GM12878 (cell line): ENCODE measurements around the gene MALRD1. TPM values are rescaled to one million over a fixed set of nuclear protein-coding genes. Genes with fewer than 3 reads are reported as not detected.

Experiments used
- ATAC-seq: fragments of 200-7000 bp; cut with Tn5 transposase; 3 replicates; pipeline ENCODE4 v1.9.1; 2020; ENCODE audit warnings: mild to moderate bottlenecking, moderate library complexity
- BruUV-seq: library from RNA; stranded (reverse); fragments of 400-500 nt; replicated peaks from 2 replicates; lab custom pipeline; 2021; lab: Mats Ljungman, UMichigan
- CTCF ChIA-PET: fragments of 300-600 bp; sonication (Branson Sonifier 250); formaldehyde crosslinking; extraction: SDS; loops from one replicate; lab custom pipeline; 2021; ENCODE audit warnings: inconsistent platforms; lab: Yijun Ruan, JAX
- POLR2A ChIA-PET: fragments of 350-600 bp; formaldehyde crosslinking; extraction: SDS; loops from one replicate; lab custom pipeline; 2021; ENCODE audit warnings: inconsistent platforms; lab: Charles Lee
- RAD21 ChIA-PET: fragments of 300-600 bp; sonication (Branson Sonifier 250); formaldehyde crosslinking; loops from one replicate; lab custom pipeline; 2023; ENCODE audit warnings: antibody characterized with exemption; ENCODE audit not compliant: unreplicated experiment; lab: Charles Lee
- SMC1A ChIA-PET: fragments of 300-600 bp; sonication (Branson Sonifier 250); formaldehyde crosslinking; loops from one replicate; lab custom pipeline; 2023; ENCODE audit not compliant: unreplicated experiment, uncharacterized antibody; lab: Charles Lee
- DNase-seq: peaks from one replicate; pipeline ENCODE4 v3.0.0-alpha.2; 2011; ENCODE audit warnings: low read depth, low spot score
- FAIRE-seq: peaks from 3 replicates; lab custom pipeline; 2011; peaks lifted over from hg19 to GRCh38; lab: Jason Lieb, UNC
- H2AFZ ChIP-seq: 2 replicates; pipeline ENCODE4 v1.6.0; 2011; ENCODE audit warnings: low read depth, low read length, control low read depth; ENCODE audit not compliant: control insufficient read depth
- H3K27ac ChIP-seq: 2 replicates; pipeline ENCODE4 v1.5.1; 2011; ENCODE audit warnings: control low read depth; ENCODE audit not compliant: control insufficient read depth, insufficient read depth
- H3K27me3 ChIP-seq, 2 experiments: replicated peaks in 1 of 2; 2 replicates each; pipeline versions ENCODE4 v1.6.0 to v1.6.1; 2011; ENCODE audit warnings: low read length in 1 of 2; ENCODE audit not compliant: control insufficient read depth in 2 of 2, insufficient read depth in 2 of 2
- H3K36me3 ChIP-seq, 2 experiments: 2 replicates each; pipeline ENCODE4 v1.5.1; 2011; ENCODE audit warnings: low read length in 1 of 2; ENCODE audit not compliant: control insufficient read depth in 2 of 2, insufficient read depth in 2 of 2
- H3K4me1 ChIP-seq: 2 replicates; pipeline ENCODE4 v1.6.1; 2011; ENCODE audit warnings: mild to moderate bottlenecking, low read length, moderate library complexity, mixed read lengths; ENCODE audit not compliant: control insufficient read depth, insufficient read depth
- H3K4me2 ChIP-seq: 2 replicates; pipeline ENCODE4 v1.6.0; 2011; ENCODE audit warnings: control low read depth; ENCODE audit not compliant: control insufficient read depth, insufficient read depth
- H3K4me3 ChIP-seq: fragments of 200-600 bp; sonication (generic); 2 replicates; pipeline ENCODE4 v1.5.1; 2016
- H3K79me2 ChIP-seq: 2 replicates; pipeline ENCODE4 v1.6.0; 2011; ENCODE audit warnings: low read length; ENCODE audit not compliant: control insufficient read depth, insufficient read depth
- H3K9ac ChIP-seq: 2 replicates; pipeline ENCODE4 v1.8.0; 2011; ENCODE audit warnings: low read length, control low read depth, mixed read lengths; ENCODE audit not compliant: control insufficient read depth, insufficient read depth
- H3K9me3 ChIP-seq: replicated peaks from 3 replicates; pipeline ENCODE4 v1.5.1; 2011; ENCODE audit warnings: mild to moderate bottlenecking, low read length; ENCODE audit not compliant: control insufficient read depth, insufficient read depth
- H4K20me1 ChIP-seq: 2 replicates; pipeline ENCODE4 v1.6.0; 2011; ENCODE audit not compliant: control insufficient read depth, insufficient read depth
- BCL3 ChIP-seq: IDR thresholded peaks from 2 replicates; pipeline ENCODE4 v1.6.1; 2011; ENCODE audit warnings: borderline replicate concordance, low read depth, mild to moderate bottlenecking, moderate library complexity, low read length; ENCODE audit not compliant: insufficient read depth, poor library complexity, severe bottlenecking
- CUX1 ChIP-seq: IDR thresholded peaks from 2 replicates; pipeline ENCODE4 v1.6.1; 2012; ENCODE audit warnings: improper control_type of control experiment, low read depth, low read length; ENCODE audit not compliant: insufficient replicate concordance
- E2F8 ChIP-seq: fragments of 450-650 bp; IDR thresholded peaks from 2 replicates; pipeline ENCODE4 v1.6.1; 2018; ENCODE audit warnings: mild to moderate bottlenecking, low read depth, moderate library complexity; ENCODE audit not compliant: partially characterized antibody
- NR2F1 ChIP-seq: fragments of 450-650 bp; conservative IDR thresholded peaks from 2 replicates; pipeline ENCODE4 v1.6.1; 2017; ENCODE audit warnings: mild to moderate bottlenecking
- PAX5 ChIP-seq: IDR thresholded peaks from 2 replicates; pipeline ENCODE4 v1.6.1; 2011; ENCODE audit warnings: low read depth, low read length, borderline replicate concordance
- POLR2A ChIP-seq: IDR thresholded peaks from 2 replicates; pipeline ENCODE4 v1.6.1; 2011; ENCODE audit warnings: low read depth, mild to moderate bottlenecking, low read length
- TCF7 ChIP-seq: IDR thresholded peaks from 2 replicates; pipeline ENCODE4 v1.6.1; 2014; ENCODE audit warnings: antibody characterized with exemption, borderline replicate concordance
- WGBS: methylation state at CpG from one replicate; pipeline ENCODE4 v1.1.6; 2016; ENCODE audit warnings: low lambda C conversion rate; ENCODE audit not compliant: insufficient replicate concordance, insufficient coverage; ENCODE audit errors: missing lambda C conversion rate; 5-methylcytosine and 5-hydroxymethylcytosine counted together
- in situ Hi-C: fragments of 300-500 bp; cut with MboI; formaldehyde crosslinking; loops from 9 replicates; pipeline ENCODE4 v1.14.3; 2018; ENCODE audit warnings: mixed read lengths
- intact Hi-C: fragments of 100-400 bp; cut with micrococcal nuclease; formaldehyde crosslinking; loops from one replicate; pipeline ENCODE4 v1.14.2; 2022; ENCODE audit not compliant: unreplicated experiment
- polyA plus RNA-seq, 11 experiments: library from polyadenylated mRNA; depleted of rRNA in 4 of 11; unstranded in 6 of 11; stranded (reverse) in 5 of 11; fragments of >200 nt; fragmentation: Nextera tagmentation in 4 of 11; fragmentation: Illumina TruSeq in 1 of 11; extraction: Ambion mirVana in 4 of 11; extraction: Trizol in 1 of 11; gene quantifications; 1 replicate in 1 of 11; 2 replicates in 10 of 11; pipeline versions ENCODE4 v1.2.1 to v1.2.3, GENCODE V29; 2011 to 2016; ENCODE audit warnings: inconsistent platforms in 2 of 11, missing spikeins in 2 of 11, low read depth in 1 of 11
- total RNA-seq, 4 experiments: library from RNA; depleted of rRNA in 3 of 4; stranded (reverse); fragments of >200 nt in 3 of 4; fragmentation: Illumina TruSeq in 1 of 4; extraction: Trizol in 1 of 4; gene quantifications; 2 replicates each; pipeline versions ENCODE4 v1.2.1 to v1.2.3, GENCODE V29; 2013 to 2021

The MALRD1 gene
- total and polyA plus RNA-seq, 10 of the 15 experiments (the other 5 are each of a cell fraction or from before 2014, with no cell fraction given), result 0.12 to 6.6 (median 0.26) TPM; not detected in 2

- Histone ChIP-seq H3K36me3 (no peaks in the 10 kb centered on the region), H3K27ac (no peak overlapping the region), H4K20me1 (no peaks in the 10 kb centered on the region), H3K9me3 (no peaks in the 10 kb centered on the region), H3K4me2 (no peak overlapping the region), H3K9ac (no peak overlapping the region), H3K79me2 (no peaks in the 10 kb centered on the region), H2AFZ (no peak overlapping the region), H3K4me3 (no peak overlapping the region), H3K27me3 (no peaks in the 10 kb centered on the region), H3K4me1 (no peaks in the 10 kb centered on the region)
- no peak for DNase-seq
- FAIRE-seq, result no peak
- CTCF ChIA-PET, result no interaction called here
- no TSS peak for BruUV-seq
- in situ Hi-C loops (no loop called here), intact Hi-C loops (no loop called here)
- RAD21 ChIA-PET, result no interaction called here
- POLR2A ChIA-PET, result no interaction called here
- TF ChIP-seq POLR2A (no peak), TCF7 (no peak), E2F8 (no peak), CUX1 (no peak), BCL3 (no peak), PAX5 (no peak), NR2F1 (no peak)
- no peak for ATAC-seq
- WGBS, result 47% methylated on average over 2 of the region's 2 CpGs
- SMC1A ChIA-PET, result interaction anchor here (0.6 to 2.4 kb wide), 2 partner anchors 19 to 280 kb away, joined by 4 to 6 read pairs; no protein-coding TSS in a partner anchor
Observed at GRCh38 chr10:19367176-19367575, 318.6 kb downstream of the MALRD1 start.
